Astrocyte (in vitro differentiated cells and primary cell): Measurements from ENCODE around the gene MRAP2.

ENCODE experiments used
- CTCF ChIP-seq: IDR thresholded peaks from 2 replicates; pipeline ENCODE4 v1.5.1; 2011; ENCODE audit warnings: low read depth, mild to moderate bottlenecking, inconsistent platforms, low read length, moderate library complexity; ENCODE audit not compliant: insufficient read depth
- EZH2 ChIP-seq: IDR thresholded peaks from 2 replicates; pipeline ENCODE4 v1.6.1; 2012; ENCODE audit warnings: mild to moderate bottlenecking, low read length, inconsistent platforms; ENCODE audit not compliant: insufficient read depth

GRCh38 chr6:84050408-84050807, 16.8 kb downstream of the MRAP2 start:
- TF ChIP-seq CTCF (no peak), EZH2 (no peak)
